GM23338 (cell line): Measurements from ENCODE around the gene THAP9. TPM values are rescaled to one million over a fixed set of nuclear protein-coding genes. Genes with fewer than 3 reads are reported as not detected.

Experiments used
- ATAC-seq: fragments of 200-7000 bp; cut with Tn5 transposase; 3 replicates; pipeline ENCODE4 v1.9.1; 2020
- DNase-seq: peaks from one replicate; pipeline ENCODE4 v3.0.0-alpha.2; 2015; ENCODE audit warnings: low spot score
- H2AFZ ChIP-seq: fragments of 200-600 bp; sonication (generic); 2 replicates; pipeline ENCODE4 v1.8.0; 2016; ENCODE audit warnings: antibody characterized with exemption, mild to moderate bottlenecking, moderate library complexity
- H3F3A ChIP-seq: fragments of 200-600 bp; sonication (generic); replicated peaks from 2 replicates; pipeline ENCODE4 v1.8.0; 2017; ENCODE audit warnings: antibody characterized with exemption, mixed run types, low read depth
- H3K27ac ChIP-seq: fragments of 200-600 bp; sonication (generic); 2 replicates; pipeline ENCODE4 v1.6.1; 2016; ENCODE audit warnings: low read depth
- H3K27me3 ChIP-seq: fragments of 200-600 bp; sonication (generic); 2 replicates; pipeline ENCODE4 v1.8.0; 2016; ENCODE audit warnings: mild to moderate bottlenecking, mixed run types, moderate library complexity; ENCODE audit not compliant: insufficient read depth
- H3K36me3 ChIP-seq: fragments of 200-600 bp; sonication (generic); 2 replicates; pipeline ENCODE4 v1.8.0; 2016; ENCODE audit warnings: mild to moderate bottlenecking; ENCODE audit not compliant: insufficient read depth
- H3K4me1 ChIP-seq: fragments of 200-600 bp; sonication (generic); 2 replicates; pipeline ENCODE4 v1.8.0; 2016; ENCODE audit warnings: mild to moderate bottlenecking, moderate library complexity; ENCODE audit not compliant: insufficient read depth
- H3K4me2 ChIP-seq: fragments of 200-600 bp; sonication (generic); 2 replicates; pipeline ENCODE4 v1.7.1; 2017; ENCODE audit warnings: mixed run types
- H3K4me3 ChIP-seq: fragments of 200-600 bp; sonication (generic); 2 replicates; pipeline ENCODE4 v1.6.1; 2016; ENCODE audit warnings: mixed run types
- H3K79me2 ChIP-seq: fragments of 200-600 bp; sonication (generic); replicated peaks from 2 replicates; pipeline ENCODE4 v1.8.0; 2017; ENCODE audit warnings: mild to moderate bottlenecking; ENCODE audit not compliant: insufficient read depth
- H3K9me2 ChIP-seq: fragments of 200-600 bp; sonication (generic); 2 replicates; pipeline ENCODE4 v1.8.0; 2017; ENCODE audit not compliant: insufficient read depth
- H4K20me1 ChIP-seq: fragments of 200-600 bp; sonication (generic); replicated peaks from 2 replicates; pipeline ENCODE4 v1.8.0; 2017; ENCODE audit warnings: mild to moderate bottlenecking; ENCODE audit not compliant: insufficient read depth
- H3K27ac Mint-ChIP-seq: 2 replicates; pipeline ENCODE4 v1.8.0; 2020; ENCODE audit warnings: inconsistent platforms, mild to moderate bottlenecking, moderate library complexity, mixed read lengths
- H3K27me3 Mint-ChIP-seq: 3 replicates; pipeline ENCODE4 v1.8.0; 2022; ENCODE audit warnings: low read depth, mild to moderate bottlenecking, moderate library complexity, mixed read lengths, inconsistent platforms; ENCODE audit not compliant: insufficient read depth, poor library complexity
- H3K36me3 Mint-ChIP-seq: 3 replicates; pipeline ENCODE4 v1.8.0; 2021; ENCODE audit warnings: low read depth, mild to moderate bottlenecking, inconsistent platforms, moderate library complexity, mixed read lengths
- H3K4me1 Mint-ChIP-seq: 3 replicates; pipeline ENCODE4 v1.8.0; 2020; ENCODE audit warnings: mild to moderate bottlenecking, inconsistent platforms, mixed read lengths
- H3K4me3 Mint-ChIP-seq: 3 replicates; pipeline ENCODE4 v1.8.0; 2021; ENCODE audit warnings: moderate library complexity, mild to moderate bottlenecking, inconsistent platforms, mixed read lengths
- H3K9me3 Mint-ChIP-seq: 3 replicates; pipeline ENCODE4 v1.8.0; 2020; ENCODE audit warnings: moderate library complexity, mild to moderate bottlenecking, inconsistent platforms, mixed read lengths
- CREB1 ChIP-seq: fragments of 250-450 bp; sonication (Bioruptor Pico); IDR thresholded peaks from 2 replicates; pipeline ENCODE4 v1.5.0; 2020; ENCODE audit warnings: low read depth, mild to moderate bottlenecking, moderate library complexity
- ETS1 ChIP-seq: IDR thresholded peaks from 2 replicates; pipeline ENCODE4 v1.6.1; 2016; ENCODE audit warnings: antibody characterized with exemption
- EZH2 ChIP-seq: fragments of 200-600 bp; sonication (generic); IDR thresholded peaks from one replicate; pipeline ENCODE4 v1.8.0; 2017; ENCODE audit warnings: antibody characterized with exemption, mild to moderate bottlenecking, low read depth; ENCODE audit not compliant: unreplicated experiment
- NANOG ChIP-seq: IDR thresholded peaks from 2 replicates; pipeline ENCODE4 v1.6.1; 2016; ENCODE audit warnings: antibody characterized with exemption, borderline replicate concordance
- STAT1 ChIP-seq: IDR thresholded peaks from one replicate; pipeline ENCODE4 v1.6.1; 2016; ENCODE audit warnings: antibody characterized with exemption; ENCODE audit not compliant: unreplicated experiment
- ZNF114 ChIP-seq: fragments of 250-450 bp; sonication (Bioruptor Pico); IDR thresholded peaks from 2 replicates; pipeline ENCODE4 v1.5.0; 2020; ENCODE audit warnings: mild to moderate bottlenecking, moderate library complexity
- ZNF462 ChIP-seq: fragments of 250-450 bp; sonication (Bioruptor Pico); IDR thresholded peaks from 2 replicates; pipeline ENCODE4 v1.5.0; 2020; ENCODE audit warnings: mild to moderate bottlenecking, moderate library complexity
- polyA plus RNA-seq: library from polyadenylated mRNA; unstranded; fragments of >200 nt; fragmentation: Nextera tagmentation; extraction: Ambion mirVana; gene quantifications from 2 replicates; pipeline ENCODE4 v1.2.1, GENCODE V29; 2016
- total RNA-seq: library from RNA; depleted of rRNA; stranded (reverse); fragments of >200 nt; shearing (Covaris generic); gene quantifications from 2 replicates; pipeline ENCODE4 v1.2.3, GENCODE V29; 2014

Gene THAP9
- total and polyA plus RNA-seq, 2 experiments from 2014 or later: 8.7 to 22.3 TPM

GRCh38 chr4:82957045-82957444 is 56.5 kb downstream of the THAP9 start (continued):
- TF ChIP-seq ZNF462 (CRISPR knock-in tag) (no peak), EZH2 (no peak), ZNF114 (CRISPR knock-in tag) (no peak)

GRCh38 chr4:82965763-82966162 is 65.2 kb downstream of the THAP9 start:
- H3K4me1 Mint-ChIP-seq: no peaks in the 10 kb centered on the region
- no peak overlapping the region for H3K27ac ChIP-seq
- no peaks in the 10 kb centered on the region for H3K9me3 Mint-ChIP-seq
- H4K20me1 ChIP-seq: no peaks in the 10 kb centered on the region
- no peaks in the 10 kb centered on the region for H3F3A ChIP-seq
- H3K4me1 ChIP-seq: no peaks in the 10 kb centered on the region
- no peak for ATAC-seq
- H3K79me2 ChIP-seq: no peaks in the 10 kb centered on the region
- DNase-seq: no peak
- H3K4me3 Mint-ChIP-seq: no peak overlapping the region
- peaks cover 4% of the 10 kb centered on the region for H3K27me3 Mint-ChIP-seq
- H3K4me3 ChIP-seq: no peak overlapping the region
- no peaks in the 10 kb centered on the region for H3K36me3 Mint-ChIP-seq
- H3K27ac Mint-ChIP-seq: no peak overlapping the region
- H3K36me3 ChIP-seq: no peaks in the 10 kb centered on the region
- H3K4me2 ChIP-seq: no peak overlapping the region
- no peak overlapping the region for H2AFZ ChIP-seq
- H3K27me3 ChIP-seq: no peaks in the 10 kb centered on the region
- H3K9me2 ChIP-seq: no peaks in the 10 kb centered on the region
- TF ChIP-seq NANOG (no peak), CREB1 (CRISPR knock-in tag) (no peak), EZH2 (no peak), STAT1 (no peak), ETS1 (no peak), ZNF462 (CRISPR knock-in tag) (no peak), ZNF114 (CRISPR knock-in tag) (no peak)
